HAP-1 (cell line): Measurements from ENCODE around the gene CERK.

Experiments used
- DNase-seq, 2 experiments: peaks; one replicate each; pipeline ENCODE4 v3.0.0-alpha.2; 2016 to 2020; ENCODE audit warnings: low spot score in 2 of 2
- H3K27me3 ChIP-seq: fragments of 250-450 bp; sonication (Bioruptor Pico); 2 replicates; pipeline ENCODE4 v1.5.1; 2020; ENCODE audit warnings: low read depth, mild to moderate bottlenecking, moderate library complexity
- H3K36me3 ChIP-seq: fragments of 250-450 bp; sonication (Bioruptor Pico); replicated peaks from 2 replicates; pipeline ENCODE4 v1.5.1; 2020; ENCODE audit warnings: mild to moderate bottlenecking
- H3K4me1 ChIP-seq: fragments of 250-450 bp; sonication (Bioruptor Pico); 2 replicates; pipeline ENCODE4 v1.5.1; 2020; ENCODE audit warnings: mild to moderate bottlenecking
- H3K4me3 ChIP-seq: fragments of 250-450 bp; sonication (Bioruptor Pico); 2 replicates; pipeline ENCODE4 v1.5.1; 2020; ENCODE audit warnings: mild to moderate bottlenecking, moderate library complexity
- H3K9me3 ChIP-seq: fragments of 250-450 bp; sonication (Bioruptor Pico); 2 replicates; pipeline ENCODE4 v1.5.1; 2020; ENCODE audit warnings: mild to moderate bottlenecking, moderate library complexity
- in situ Hi-C: fragments of 300-500 bp; cut with MboI; formaldehyde crosslinking; loops from 3 replicates; pipeline ENCODE4 v1.14.3; 2020; ENCODE audit warnings: low sequenced_read_pairs, inconsistent platforms, mixed read lengths

CERK gene

DNA sequence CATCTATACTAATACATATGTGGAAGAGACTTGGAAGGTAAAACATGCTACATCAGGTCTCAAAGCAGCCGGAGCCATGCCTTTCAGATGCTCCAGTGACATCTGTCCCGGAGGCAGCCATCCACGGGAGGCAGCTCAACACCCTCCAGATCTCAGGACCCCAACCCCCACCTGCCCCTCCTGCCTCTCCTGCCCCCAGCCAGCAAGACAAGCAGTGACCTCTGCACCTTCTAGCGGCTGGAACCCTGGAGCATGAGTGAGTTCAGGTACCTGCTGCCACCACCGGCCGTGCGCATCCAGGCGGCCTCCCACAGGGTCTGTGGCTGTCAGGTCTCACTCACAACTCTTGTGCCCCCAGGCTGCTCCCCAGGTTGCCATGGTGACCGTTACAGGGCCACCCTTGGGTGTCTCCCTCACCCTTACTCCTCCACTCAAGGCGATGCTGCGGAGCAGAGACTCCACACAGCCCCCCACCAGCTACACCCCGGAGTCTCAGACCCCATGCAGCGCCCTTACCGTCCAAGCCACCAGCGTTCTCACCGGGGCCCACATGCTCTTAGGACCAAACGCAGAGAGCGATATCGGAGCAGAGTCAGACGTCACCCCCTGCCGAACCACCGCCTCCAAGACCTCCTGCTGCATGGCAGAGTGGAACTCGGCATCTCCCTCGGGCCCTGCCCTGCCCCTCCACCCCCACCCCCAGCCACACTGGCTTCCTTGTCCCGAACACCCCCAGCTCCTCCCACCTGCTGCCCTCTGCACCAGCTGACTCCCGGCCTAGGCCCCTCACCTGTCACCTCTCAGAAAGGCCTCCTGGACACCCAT, 34.7 kb downstream of the CERK start:
- in situ Hi-C loops: no loop called here
- Histone ChIP-seq H3K36me3 (peaks cover 50% of the 10 kb centered on the region), H3K4me1 (no peaks in the 10 kb centered on the region), H3K9me3 (no peaks in the 10 kb centered on the region), H3K27me3 (no peaks in the 10 kb centered on the region), H3K4me3 (no peak overlapping the region)
- DNase-seq: no peak

DNA sequence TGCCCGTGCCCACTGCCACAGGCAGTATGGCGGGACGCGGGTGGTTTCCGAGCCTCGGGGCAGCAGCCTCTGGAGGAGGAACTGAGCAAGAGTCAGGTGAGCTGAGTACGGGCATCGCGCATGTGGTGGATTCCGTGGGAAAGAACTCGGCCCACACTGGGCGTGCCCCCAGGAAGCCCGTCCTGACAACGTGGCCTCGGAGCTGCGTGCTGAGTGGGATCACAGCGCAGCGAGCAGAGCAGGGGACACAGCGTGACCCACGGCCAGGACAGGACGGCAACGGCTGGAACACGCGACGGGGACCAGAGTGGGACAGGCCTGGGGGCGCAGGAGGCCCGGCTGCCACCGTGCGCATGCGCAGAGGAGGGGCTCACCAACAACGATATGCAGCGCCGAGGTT, 36.8 kb downstream of the CERK start:
- in situ Hi-C loops: no loop called here
- peaks cover 49% of the 10 kb centered on the region for H3K36me3 ChIP-seq
- no peaks in the 10 kb centered on the region for H3K27me3 ChIP-seq
- no peaks in the 10 kb centered on the region for H3K9me3 ChIP-seq
- H3K4me1 ChIP-seq: no peaks in the 10 kb centered on the region
- no peak for DNase-seq
- H3K4me3 ChIP-seq: no peak overlapping the region

DNA sequence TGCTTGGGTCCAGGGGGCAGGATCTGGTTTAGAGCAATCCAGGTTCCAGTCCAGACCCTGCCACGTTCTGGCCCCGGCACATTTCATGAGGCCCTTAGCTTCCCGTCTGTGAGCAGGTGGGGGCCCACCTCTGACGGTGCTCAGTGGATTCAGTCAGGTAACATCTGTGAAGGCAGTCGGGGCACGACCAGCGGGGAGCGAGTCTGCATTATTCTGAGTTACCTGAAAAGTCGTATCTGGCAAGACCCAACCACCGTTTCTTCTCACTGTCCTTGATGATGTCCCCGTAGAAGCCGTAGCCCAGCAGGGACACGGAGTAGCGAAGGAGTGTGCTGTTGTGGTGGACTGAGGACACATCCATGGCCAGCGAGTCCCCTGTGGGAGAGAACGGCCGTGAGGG, 39.0 kb downstream of the CERK start:
- no peak for DNase-seq
- H3K36me3 ChIP-seq: peaks cover 60% of the 10 kb centered on the region
- H3K27me3 ChIP-seq: no peaks in the 10 kb centered on the region
- H3K4me3 ChIP-seq: no peak overlapping the region
- H3K9me3 ChIP-seq: no peaks in the 10 kb centered on the region
- in situ Hi-C loops: no loop called here
- H3K4me1 ChIP-seq: no peaks in the 10 kb centered on the region

DNA sequence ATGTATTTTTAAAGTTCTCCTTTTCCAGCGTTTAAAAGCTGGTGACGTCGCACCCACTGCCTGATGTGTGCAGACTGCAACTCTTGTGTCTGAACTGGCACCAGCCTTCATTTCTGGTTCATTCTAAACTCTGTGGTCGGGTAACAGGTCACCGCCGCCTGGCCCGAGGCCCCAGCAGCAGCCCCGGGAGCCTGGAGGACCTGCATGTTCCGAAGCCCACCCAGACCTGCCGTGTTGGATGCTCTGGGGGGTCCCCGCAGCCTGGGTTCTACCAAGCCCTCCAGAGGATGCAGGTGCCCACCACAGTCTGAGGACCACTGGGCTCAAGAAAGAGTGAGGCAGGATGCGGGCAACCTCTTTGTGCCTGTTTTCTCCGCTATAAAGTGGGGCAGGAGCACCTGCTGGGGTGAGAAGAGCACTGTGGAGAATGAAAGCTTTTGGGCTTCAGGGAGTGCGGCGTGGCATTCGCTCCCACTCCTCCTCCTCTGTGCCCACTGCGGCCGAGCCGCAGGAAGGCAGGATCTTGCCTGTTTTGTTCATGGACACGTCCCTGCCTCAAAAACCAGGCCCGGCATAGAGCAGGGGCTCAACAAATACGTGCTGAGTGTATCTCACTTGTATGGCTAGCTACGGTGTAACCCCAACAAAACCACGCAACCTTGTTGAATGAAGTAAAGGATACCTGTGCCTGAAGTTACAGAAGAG, 40.1 kb downstream of the CERK start:
- Histone ChIP-seq H3K4me1 (no peaks in the 10 kb centered on the region), H3K9me3 (no peaks in the 10 kb centered on the region), H3K27me3 (no peaks in the 10 kb centered on the region), H3K4me3 (no peak overlapping the region), H3K36me3 (peaks cover 63% of the 10 kb centered on the region)
- DNase-seq: no peak
- in situ Hi-C loops: no loop called here

DNA sequence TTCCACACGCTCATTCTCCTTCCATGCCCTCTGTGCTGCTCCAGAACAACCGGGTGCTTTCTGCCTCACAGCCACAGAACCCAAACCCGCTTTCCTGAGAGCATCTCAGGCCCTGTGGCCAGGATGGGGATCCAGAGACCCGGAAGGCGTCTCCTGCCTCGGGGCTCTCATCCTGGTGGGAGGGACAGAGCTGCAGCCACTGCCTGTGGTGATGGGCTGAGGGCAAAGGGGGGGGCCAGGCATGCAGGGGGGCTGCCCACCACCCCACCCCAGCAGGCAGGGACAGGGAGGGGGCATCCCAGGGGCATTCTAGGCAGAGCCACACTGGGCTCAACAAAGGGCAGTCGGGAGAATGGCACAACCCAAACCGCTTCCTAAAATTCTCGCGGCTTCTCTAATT, 41.4 kb downstream of the CERK start:
- DNase-seq: no peak
- H3K9me3 ChIP-seq: no peaks in the 10 kb centered on the region
- in situ Hi-C loops: no loop called here
- H3K27me3 ChIP-seq: no peaks in the 10 kb centered on the region
- H3K4me3 ChIP-seq: no peak overlapping the region
- peaks cover 65% of the 10 kb centered on the region for H3K36me3 ChIP-seq
- no peaks in the 10 kb centered on the region for H3K4me1 ChIP-seq

DNA sequence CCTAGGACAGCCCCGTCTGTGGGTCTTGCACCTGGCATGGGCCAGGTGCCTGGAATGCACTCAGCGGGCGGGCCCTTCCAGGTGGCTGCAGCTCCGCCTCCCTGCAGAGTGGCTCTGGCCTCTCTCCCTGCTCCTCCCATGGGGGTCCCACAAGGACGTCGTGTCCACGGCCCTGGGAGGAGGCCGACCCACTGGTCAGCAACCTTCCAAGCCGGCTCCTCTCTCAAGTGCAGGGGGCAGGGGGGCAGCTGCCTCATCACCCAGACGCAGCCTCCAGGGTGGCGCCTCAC, 41.9 kb downstream of the CERK start:
- in situ Hi-C loops: no loop called here
- no peak for DNase-seq
- Histone ChIP-seq H3K9me3 (no peaks in the 10 kb centered on the region), H3K36me3 (peaks cover 65% of the 10 kb centered on the region), H3K4me1 (no peaks in the 10 kb centered on the region), H3K4me3 (no peak overlapping the region), H3K27me3 (no peaks in the 10 kb centered on the region)

DNA sequence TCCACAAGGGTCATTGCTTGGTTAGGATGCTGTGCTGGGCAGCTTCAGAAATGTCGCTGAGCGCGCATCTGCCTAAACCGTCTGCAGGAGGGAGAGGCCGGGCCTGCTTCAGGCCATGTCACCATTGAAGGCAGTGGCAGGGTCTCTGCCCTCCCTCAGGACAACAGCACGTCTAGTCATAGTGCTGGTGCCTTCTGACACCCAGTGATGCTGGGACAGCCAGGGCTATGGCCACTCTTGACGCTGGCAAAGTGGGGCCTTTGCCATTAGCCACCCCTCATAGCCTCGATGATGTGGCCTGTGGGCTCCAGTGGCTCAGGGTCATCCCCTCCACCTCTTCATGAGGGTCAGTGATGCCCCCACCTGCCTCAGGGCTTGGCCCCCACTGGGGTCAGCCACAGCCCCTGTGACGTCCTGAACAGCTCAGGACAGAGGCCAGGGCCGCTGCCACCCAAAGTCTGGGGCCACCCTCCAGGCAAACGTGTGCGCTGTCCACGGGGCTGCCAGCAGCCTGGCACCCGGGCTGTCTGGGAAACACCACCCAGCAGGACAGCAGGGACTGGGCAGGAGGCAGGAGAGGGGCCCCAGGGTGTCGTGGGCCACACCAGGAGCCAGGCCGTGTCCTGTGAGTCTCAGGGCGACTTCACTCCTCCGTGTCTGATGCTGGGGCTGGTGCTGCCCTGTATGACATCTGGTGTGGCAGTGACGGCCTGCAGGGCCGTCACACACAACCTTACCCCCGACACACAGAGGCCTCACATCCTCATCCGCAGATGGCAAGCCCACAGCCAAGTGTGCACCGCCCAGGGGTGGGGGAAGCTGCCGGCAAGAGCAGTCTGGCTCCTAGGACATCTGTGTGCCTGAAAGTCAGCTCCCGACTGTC, 42.5 kb downstream of the CERK start:
- Histone ChIP-seq H3K4me1 (no peaks in the 10 kb centered on the region), H3K4me3 (no peak overlapping the region), H3K27me3 (no peaks in the 10 kb centered on the region), H3K36me3 (peaks cover 66% of the 10 kb centered on the region), H3K9me3 (no peaks in the 10 kb centered on the region)
- in situ Hi-C loops: no loop called here
- DNase-seq: no peak

DNA sequence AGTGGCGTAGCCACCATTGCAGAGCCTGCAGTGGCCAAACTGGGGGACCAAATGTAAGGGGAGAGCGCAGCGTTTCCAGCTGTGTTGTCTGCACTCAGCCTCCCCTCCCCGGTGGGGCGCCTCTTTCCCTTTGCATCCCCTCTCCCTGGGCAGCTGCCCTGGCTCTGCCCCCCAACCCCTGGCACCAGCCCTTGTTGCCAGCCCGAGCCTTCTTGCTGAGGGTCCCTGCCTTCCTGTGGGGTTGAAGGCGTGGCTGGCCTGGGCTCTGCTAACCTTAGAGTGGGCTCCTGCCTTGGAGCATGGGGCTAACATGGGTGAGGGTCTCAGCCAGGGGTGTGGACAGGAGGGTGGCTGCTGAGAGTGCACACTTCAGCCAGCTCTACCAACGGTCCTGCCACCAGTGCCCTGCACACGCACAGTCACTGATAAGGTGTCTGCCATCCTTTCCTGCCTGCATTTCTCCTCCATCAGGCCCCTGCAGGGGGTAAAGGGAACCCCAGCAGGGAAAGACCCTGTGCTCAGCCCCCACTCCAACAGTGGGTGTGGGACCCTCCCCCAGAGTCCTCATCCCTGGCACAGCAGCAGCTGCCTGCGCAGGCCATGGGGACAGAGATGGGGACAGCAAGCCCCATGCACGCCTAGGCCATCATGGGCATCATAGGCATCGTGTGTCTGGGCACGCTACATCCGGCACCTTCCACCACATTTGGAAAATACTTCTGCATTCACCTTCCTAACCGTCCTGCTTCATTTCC, 43.5 kb downstream of the CERK start:
- no peak overlapping the region for H3K4me3 ChIP-seq
- peaks cover 60% of the 10 kb centered on the region for H3K36me3 ChIP-seq
- H3K9me3 ChIP-seq: no peaks in the 10 kb centered on the region
- no peaks in the 10 kb centered on the region for H3K27me3 ChIP-seq
- in situ Hi-C loops: no loop called here
- no peak for DNase-seq
- no peaks in the 10 kb centered on the region for H3K4me1 ChIP-seq

DNA sequence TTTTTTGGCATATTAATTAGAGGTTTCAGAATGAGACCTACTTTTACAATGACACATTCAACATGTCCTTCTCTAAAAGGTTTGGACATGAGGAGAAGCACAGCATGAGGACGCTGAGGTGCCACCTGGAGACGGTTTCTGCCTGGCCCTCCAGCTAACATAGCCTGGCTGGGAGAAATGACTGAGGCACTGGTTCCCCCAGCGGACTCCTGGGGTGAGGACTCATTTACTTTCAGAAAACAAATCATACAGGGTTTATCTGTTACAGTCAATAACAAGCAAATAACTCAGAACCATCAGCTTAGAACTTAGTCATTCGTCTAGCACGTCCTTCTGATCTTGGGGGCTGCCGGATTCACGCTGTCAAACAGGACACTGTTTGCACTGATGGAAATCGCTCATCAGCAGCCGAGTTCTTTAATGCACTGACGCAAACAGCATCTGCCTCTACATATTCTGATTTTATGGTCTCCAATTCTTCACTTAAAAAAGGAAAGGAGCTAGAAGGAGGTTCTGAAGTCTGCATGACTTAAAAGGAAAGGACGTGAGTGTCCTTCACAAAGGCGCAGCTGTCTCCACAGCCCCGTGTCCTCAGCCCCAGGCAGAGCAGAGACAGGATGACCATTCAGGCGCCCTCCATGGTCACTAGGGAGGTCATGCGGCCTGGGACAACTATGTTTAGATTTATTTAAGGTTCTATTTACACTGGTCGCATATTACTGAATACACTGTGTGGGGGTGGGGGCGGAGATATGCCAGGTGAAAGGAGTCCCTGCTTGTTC, 44.2 kb downstream of the CERK start:
- no peak overlapping the region for H3K4me3 ChIP-seq
- H3K36me3 ChIP-seq: peaks cover 54% of the 10 kb centered on the region
- DNase-seq: no peak
- H3K27me3 ChIP-seq: no peaks in the 10 kb centered on the region
- in situ Hi-C loops: no loop called here
- no peaks in the 10 kb centered on the region for H3K4me1 ChIP-seq
- no peaks in the 10 kb centered on the region for H3K9me3 ChIP-seq

DNA sequence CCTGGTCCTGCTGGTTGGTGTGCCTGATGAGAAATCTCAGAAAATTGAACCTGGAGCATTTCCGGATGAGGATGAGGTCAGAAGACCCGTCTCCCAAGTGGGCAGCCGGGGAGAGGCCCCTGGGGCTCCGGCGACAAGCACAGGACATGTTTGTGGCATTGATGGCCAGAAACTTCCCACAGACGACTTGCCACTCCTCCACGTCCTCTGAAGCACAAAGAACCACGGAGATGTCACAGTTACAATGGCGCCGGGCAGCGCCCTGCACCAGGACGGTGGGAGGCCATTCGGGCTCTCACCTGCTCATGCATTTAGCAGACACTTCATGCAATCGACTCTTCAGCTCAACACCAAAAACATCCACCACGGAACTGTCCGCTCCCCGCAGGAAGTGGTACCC, 46.5 kb downstream of the CERK start:
- no peaks in the 10 kb centered on the region for H3K9me3 ChIP-seq
- DNase-seq: no peak
- H3K4me1 ChIP-seq: no peaks in the 10 kb centered on the region
- H3K36me3 ChIP-seq: peaks cover 47% of the 10 kb centered on the region
- in situ Hi-C loops: no loop called here
- H3K27me3 ChIP-seq: no peaks in the 10 kb centered on the region
- H3K4me3 ChIP-seq: no peak overlapping the region

DNA sequence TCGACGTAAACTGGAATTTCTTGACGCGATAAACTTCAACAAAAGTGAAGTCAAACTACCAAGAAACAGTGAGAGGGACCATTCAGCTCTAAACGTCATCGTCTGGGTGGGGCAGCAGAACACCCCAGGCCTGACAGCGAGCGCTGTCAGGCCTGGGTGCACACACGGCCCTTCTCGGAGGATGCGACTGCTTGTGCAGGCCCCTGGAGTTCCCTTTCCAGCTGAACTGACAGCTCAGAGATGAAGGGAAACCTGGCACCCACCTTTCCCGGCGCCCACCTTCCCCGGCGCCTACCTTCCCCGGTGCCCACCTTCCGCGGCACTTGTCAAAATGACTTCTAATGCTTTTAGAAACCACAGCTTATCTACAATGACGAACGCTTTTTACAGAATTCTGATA, 47.9 kb downstream of the CERK start:
- Histone ChIP-seq H3K27me3 (no peaks in the 10 kb centered on the region), H3K4me1 (no peaks in the 10 kb centered on the region), H3K36me3 (peaks cover 35% of the 10 kb centered on the region), H3K4me3 (no peak overlapping the region), H3K9me3 (no peaks in the 10 kb centered on the region)
- no peak for DNase-seq
- in situ Hi-C loops: no loop called here

DNA sequence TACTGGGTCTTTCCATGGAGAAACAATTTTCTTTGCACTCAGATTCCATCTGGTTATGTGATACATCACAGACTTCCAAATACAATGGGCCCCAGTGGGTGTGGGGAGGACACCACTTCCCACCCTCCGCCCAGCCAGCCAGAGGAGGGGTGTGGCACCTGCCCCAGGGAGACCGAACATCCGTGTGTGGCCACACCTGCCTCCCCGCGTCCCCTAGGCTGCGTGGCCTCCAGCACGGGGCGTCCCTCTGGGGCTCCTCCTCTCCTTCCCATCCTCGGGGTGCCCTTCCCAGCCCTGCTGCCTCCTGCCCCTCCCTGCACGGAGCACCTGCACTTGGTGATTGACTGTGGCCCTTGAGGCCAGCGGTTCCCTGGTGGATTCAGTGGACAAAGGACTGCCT, 49.1 kb downstream of the CERK start:
- H3K9me3 ChIP-seq: no peaks in the 10 kb centered on the region
- no peak for DNase-seq
- no peak overlapping the region for H3K4me3 ChIP-seq
- in situ Hi-C loops: no loop called here
- H3K4me1 ChIP-seq: no peaks in the 10 kb centered on the region
- H3K36me3 ChIP-seq: peaks cover 29% of the 10 kb centered on the region
- H3K27me3 ChIP-seq: no peaks in the 10 kb centered on the region

DNA sequence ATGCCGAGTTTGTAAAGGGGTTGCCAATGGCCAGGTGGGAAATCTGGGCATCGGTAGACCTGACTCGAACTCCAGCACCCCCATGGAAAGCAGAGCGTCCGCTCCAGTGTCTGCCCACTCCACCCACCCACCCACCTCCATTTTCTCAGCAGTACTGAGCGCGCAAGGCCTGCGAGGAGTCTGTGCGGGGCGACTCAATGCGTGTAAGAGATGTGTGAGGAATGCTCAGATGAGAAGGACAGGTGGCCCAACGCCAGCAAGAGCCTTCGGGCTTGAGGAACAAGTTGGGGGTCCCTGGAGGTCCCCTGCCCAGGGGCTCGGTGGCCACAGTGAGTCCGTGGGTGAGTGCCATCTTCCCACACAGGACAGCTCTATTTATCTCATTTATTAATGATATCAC, 50.6 kb downstream of the CERK start:
- no peaks in the 10 kb centered on the region for H3K9me3 ChIP-seq
- DNase-seq: no peak
- peaks cover 26% of the 10 kb centered on the region for H3K36me3 ChIP-seq
- in situ Hi-C loops: no loop called here
- no peaks in the 10 kb centered on the region for H3K27me3 ChIP-seq
- H3K4me3 ChIP-seq: no peak overlapping the region
- no peaks in the 10 kb centered on the region for H3K4me1 ChIP-seq
